Retinal pigment epithelial cell (primary cell): ENCODE measurements around the gene CORO6.

Experiments
- DNase-seq: peaks from one replicate; pipeline ENCODE4 v3.0.0-alpha.2; 2010; ENCODE audit warnings: low read depth
- H3K4me3 ChIP-seq: 2 replicates; pipeline ENCODE4 v1.5.1; 2011; ENCODE audit warnings: mild to moderate bottlenecking, low read length, control low read depth, moderate library complexity
- CTCF ChIP-seq: conservative IDR thresholded peaks from 2 replicates; pipeline ENCODE4 v1.5.1; 2011; ENCODE audit warnings: low read depth, low read length, control low read depth, inconsistent platforms

Gene CORO6

GRCh38 chr17:29571883-29572681 is 50.6 kb downstream of the CORO6 start:
- no peak for DNase-seq
- TF ChIP-seq CTCF, result no peak
- H3K4me3 ChIP-seq, result no peak overlapping the region

- no peak overlapping the region for H3K4me3 ChIP-seq
- no peak for TF ChIP-seq CTCF
- DNase-seq, result no peak
Observed at GRCh38 chr17:29571486-29571882, 51.2 kb downstream of the CORO6 start.

- TF ChIP-seq CTCF, result no peak
- no peak for DNase-seq
- H3K4me3 ChIP-seq, result no peak overlapping the region
Observed at GRCh38 chr17:29570521-29570920, 52.2 kb downstream of the CORO6 start.

- H3K4me3 ChIP-seq, result peak overlapping the region; percentile 65
- no peak for TF ChIP-seq CTCF
Observed at GRCh38 chr17:29569245-29569950, 53.3 kb downstream of the CORO6 start.

GRCh38 chr17:29568331-29569244 is 54.1 kb downstream of the CORO6 start, which contains the start of gene TP53I13:
TSS of gene TP53I13 (plus strand) at chr17:29568701. CDS start at chr17:29568759, 58 bp downstream.
- H3K4me3 ChIP-seq, result peak within 1 kb of the TSS; percentile 65
- no peak for DNase-seq
- TF ChIP-seq CTCF, result no peak

More at GRCh38 chr17:29569245-29569950, 53.3 kb downstream of the CORO6 start:
- no peak for DNase-seq

GRCh38 chr17:29567554-29568330 is 55.0 kb downstream of the CORO6 start:
- peak overlapping the region; percentile 64 for H3K4me3 ChIP-seq
- no peak for DNase-seq
- TF ChIP-seq CTCF, result no peak
